H9 (cell line): Measurements from ENCODE around the gene CDKAL1. TPM values are rescaled to one million over a fixed set of nuclear protein-coding genes. Genes with fewer than 3 reads are reported as not detected.
A peak's percentile ranks its signal among the peaks of the same experiment; 100 is the strongest.

Source experiments
- DNase-seq: peaks from one replicate; pipeline ENCODE4 v3.0.0-alpha.2; 2017
- H2AFZ ChIP-seq: one replicate; pipeline ENCODE4 v1.6.1; 2013; ENCODE audit warnings: mild to moderate bottlenecking, low read length, control low read depth, moderate library complexity
- H2AK5ac ChIP-seq: 2 replicates; pipeline ENCODE4 v1.6.1; 2013; ENCODE audit warnings: low read length, control low read depth, mixed read lengths; ENCODE audit not compliant: insufficient read length
- H2BK120ac ChIP-seq: one replicate; pipeline ENCODE4 v1.6.1; 2013; ENCODE audit warnings: low read depth, mild to moderate bottlenecking, low read length, control low read depth, inconsistent platforms; ENCODE audit not compliant: poor library complexity, severe bottlenecking
- H2BK12ac ChIP-seq: 2 replicates; pipeline ENCODE4 v1.6.1; 2013; ENCODE audit warnings: low read length, control low read depth, mixed read lengths, low read depth; ENCODE audit not compliant: insufficient read length
- H2BK15ac ChIP-seq: 2 replicates; pipeline ENCODE4 v1.6.1; 2013; ENCODE audit warnings: low read depth, low read length, control low read depth
- H2BK20ac ChIP-seq: one replicate; pipeline ENCODE4 v1.6.1; 2013; ENCODE audit warnings: low read depth, mild to moderate bottlenecking, low read length, control low read depth, inconsistent platforms; ENCODE audit not compliant: poor library complexity, severe bottlenecking
- H2BK5ac ChIP-seq: 2 replicates; pipeline ENCODE4 v1.6.1; 2013; ENCODE audit warnings: low read length, control low read depth, mixed read lengths; ENCODE audit not compliant: insufficient read length
- H3K14ac ChIP-seq: 2 replicates; pipeline ENCODE4 v1.6.1; 2013; ENCODE audit warnings: low read length, control low read depth; ENCODE audit not compliant: insufficient read depth
- H3K18ac ChIP-seq: 2 replicates; pipeline ENCODE4 v1.6.1; 2013; ENCODE audit warnings: low read depth, mild to moderate bottlenecking, mixed read lengths, low read length, control low read depth; ENCODE audit not compliant: insufficient read length
- H3K23ac ChIP-seq: 2 replicates; pipeline ENCODE4 v1.6.1; 2013; ENCODE audit warnings: low read length, control low read depth, mixed read lengths, low read depth; ENCODE audit not compliant: insufficient read length
- H3K23me2 ChIP-seq: 2 replicates; pipeline ENCODE4 v1.6.1; 2013; ENCODE audit warnings: low read depth, mild to moderate bottlenecking, mixed read lengths, low read length, control low read depth; ENCODE audit not compliant: insufficient read length, poor library complexity, severe bottlenecking
- H3K27ac ChIP-seq: 2 replicates; pipeline ENCODE4 v1.5.1; 2013; ENCODE audit warnings: low read length, control low read depth, mixed read lengths, low read depth; ENCODE audit not compliant: insufficient read length
- H3K27me3 ChIP-seq: 2 replicates; pipeline ENCODE4 v1.6.1; 2013; ENCODE audit warnings: low read length, control low read depth, inconsistent platforms; ENCODE audit not compliant: insufficient read depth
- H3K4ac ChIP-seq: 2 replicates; pipeline ENCODE4 v1.6.1; 2013; ENCODE audit warnings: low read depth, mild to moderate bottlenecking, control low read depth, inconsistent platforms, low read length, moderate library complexity
- H3K4me1 ChIP-seq: 2 replicates; pipeline ENCODE4 v1.6.1; 2013; ENCODE audit warnings: low read length, control low read depth, inconsistent platforms; ENCODE audit not compliant: insufficient read depth
- H3K4me2 ChIP-seq: 2 replicates; pipeline ENCODE4 v1.6.1; 2013; ENCODE audit warnings: low read length, control low read depth, mixed read lengths; ENCODE audit not compliant: insufficient read length, insufficient read depth
- H3K56ac ChIP-seq: 2 replicates; pipeline ENCODE4 v1.6.1; 2013; ENCODE audit warnings: low read depth, mild to moderate bottlenecking, mixed read lengths, low read length, control low read depth; ENCODE audit not compliant: insufficient read length
- H3K79me1 ChIP-seq: 2 replicates; pipeline ENCODE4 v1.6.1; 2013; ENCODE audit warnings: low read depth, mild to moderate bottlenecking, moderate library complexity, low read length, control low read depth, inconsistent platforms; ENCODE audit not compliant: insufficient read depth, poor library complexity, severe bottlenecking
- H3K79me2 ChIP-seq: 2 replicates; pipeline ENCODE4 v1.6.1; 2013; ENCODE audit warnings: low read length, control low read depth, inconsistent platforms; ENCODE audit not compliant: insufficient read depth
- H3K9ac ChIP-seq: 2 replicates; pipeline ENCODE4 v1.6.1; 2013; ENCODE audit warnings: low read length, control low read depth, mixed read lengths; ENCODE audit not compliant: insufficient read length; ENCODE audit errors: extremely low read depth
- H3K9me3 ChIP-seq: one replicate; pipeline ENCODE4 v1.6.1; 2013; ENCODE audit warnings: low read depth, low read length, inconsistent platforms; ENCODE audit not compliant: control insufficient read depth
- H3T11ph ChIP-seq: one replicate; pipeline ENCODE4 v1.6.1; 2013; ENCODE audit warnings: mild to moderate bottlenecking, low read length, control low read depth, inconsistent platforms
- H4K20me1 ChIP-seq: one replicate; pipeline ENCODE4 v1.6.1; 2013; ENCODE audit not compliant: control insufficient read depth, insufficient read length, insufficient read depth
- H4K5ac ChIP-seq: 2 replicates; pipeline ENCODE4 v1.6.1; 2013; ENCODE audit warnings: low read depth, mild to moderate bottlenecking, mixed read lengths, low read length, control low read depth; ENCODE audit not compliant: insufficient read length
- H4K8ac ChIP-seq: replicated peaks from 2 replicates; pipeline ENCODE4 v1.6.1; 2013; ENCODE audit warnings: low read length, control low read depth, mixed read lengths, low read depth; ENCODE audit not compliant: insufficient read length
- H4K91ac ChIP-seq: 2 replicates; pipeline ENCODE4 v1.6.1; 2013; ENCODE audit warnings: low read depth, mild to moderate bottlenecking, moderate library complexity, mixed read lengths, low read length, control low read depth; ENCODE audit not compliant: insufficient read length
- H3K27ac Mint-ChIP-seq, 3 experiments: 2 replicates in 2 of 3; 3 replicates in 1 of 3; pipeline ENCODE4 v1.8.0; 2020 to 2021; ENCODE audit warnings: mixed read lengths in 3 of 3, mild to moderate bottlenecking in 1 of 3, moderate library complexity in 1 of 3
- H3K27me3 Mint-ChIP-seq: 2 replicates; pipeline ENCODE4 v1.8.0; 2021; ENCODE audit warnings: low read depth, mild to moderate bottlenecking, moderate library complexity, mixed read lengths
- H3K36me3 Mint-ChIP-seq, 3 experiments: 2 replicates in 2 of 3; 3 replicates in 1 of 3; pipeline ENCODE4 v1.8.0; 2020 to 2021; ENCODE audit warnings: low read depth in 3 of 3, mixed read lengths in 3 of 3; ENCODE audit not compliant: insufficient read depth in 1 of 3
- H3K4me1 Mint-ChIP-seq, 2 experiments: 2 replicates each; pipeline ENCODE4 v1.8.0; 2020; ENCODE audit warnings: mixed read lengths in 2 of 2
- H3K4me3 Mint-ChIP-seq, 2 experiments: 2 replicates in 1 of 2; 3 replicates in 1 of 2; pipeline ENCODE4 v1.8.0; 2020 to 2021; ENCODE audit warnings: mild to moderate bottlenecking in 2 of 2, mixed read lengths in 2 of 2, moderate library complexity in 1 of 2
- H3K9me3 Mint-ChIP-seq, 2 experiments: 2 replicates in 1 of 2; 3 replicates in 1 of 2; pipeline ENCODE4 v1.8.0; 2020; ENCODE audit warnings: mild to moderate bottlenecking in 2 of 2, mixed read lengths in 2 of 2, moderate library complexity in 1 of 2
- WGBS: extraction: QIAGEN DNeasy Blood & Tissue Kit; methylation state at CpG from one replicate; pipeline ENCODE4 v1.1.7; 2013; ENCODE audit warnings: missing lambda C conversion rate, low lambda C conversion rate, mixed read lengths; ENCODE audit not compliant: insufficient read length; ENCODE audit errors: extremely low coverage; 5-methylcytosine and 5-hydroxymethylcytosine counted together
- total RNA-seq: library from RNA; stranded (reverse); gene quantifications from 2 replicates; pipeline ENCODE4 v1.2.1, GENCODE V29; 2021
- TF ChIP-seq, protein P1 (sequence below): fragments of 200-600 bp; sonication (generic); conservative IDR thresholded peaks from 3 replicates; pipeline ENCODE4 v1.8.0; 2021; ENCODE audit warnings: antibody characterized with exemption, mild to moderate bottlenecking

The CDKAL1 gene
- total RNA-seq, 1 experiment from 2014 or later: 23.0 TPM

DNA sequence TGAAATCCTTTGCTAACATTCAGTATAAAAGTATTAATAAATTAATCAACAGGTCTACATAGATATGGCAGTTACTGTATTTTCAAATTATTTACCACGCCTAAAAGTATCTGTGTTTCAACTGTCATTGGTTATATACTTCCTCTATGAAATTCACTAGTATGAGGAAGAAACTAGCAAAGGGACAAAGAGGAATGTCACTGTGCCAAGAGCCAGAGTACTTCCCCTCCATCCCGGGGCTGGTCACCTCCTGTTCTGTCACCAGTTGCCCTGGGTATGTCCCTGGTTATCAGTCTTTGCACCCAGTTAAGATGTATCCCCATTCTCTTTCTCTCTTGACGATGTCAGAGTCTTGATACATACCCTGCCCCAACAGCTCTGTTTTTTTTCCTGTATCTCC, 582.5 kb downstream of the CDKAL1 start:
- no peak overlapping the region for H4K5ac ChIP-seq
- no CpG with 5 or more reads among the region's 3 CpGs for WGBS
- H2AK5ac ChIP-seq: no peak overlapping the region
- no peak overlapping the region for H2BK15ac ChIP-seq
- no peak overlapping the region for H2AFZ ChIP-seq
- H4K20me1 ChIP-seq: no peaks in the 10 kb centered on the region
- H2BK20ac ChIP-seq: no peak overlapping the region
- peaks cover 18 to 25% of the 10 kb centered on the region in 2 experiments for H3K4me1 Mint-ChIP-seq
- H3K14ac ChIP-seq: no peak overlapping the region
- H3T11ph ChIP-seq: no peak overlapping the region
- no peak overlapping the region for H3K4me2 ChIP-seq
- H3K27me3 ChIP-seq: no peaks in the 10 kb centered on the region
- no peak overlapping the region for H3K4ac ChIP-seq
- H3K23me2 ChIP-seq: no peaks in the 10 kb centered on the region
- H4K8ac ChIP-seq: no peak overlapping the region
- no peak overlapping the region for H2BK5ac ChIP-seq
- no peak overlapping the region for H4K91ac ChIP-seq
- no peaks in the 10 kb centered on the region for H3K9me3 ChIP-seq
- H3K4me1 ChIP-seq: no peaks in the 10 kb centered on the region
- H3K27ac Mint-ChIP-seq: peak overlapping the region in 2 of 3 experiments; percentile 12 to 56; a peak in 3 of 7 replicates
- no peaks in the 10 kb centered on the region for H3K9me3 Mint-ChIP-seq
- no peak overlapping the region for H2BK120ac ChIP-seq
- H3K79me1 ChIP-seq: no peaks in the 10 kb centered on the region
- H3K27me3 Mint-ChIP-seq: no peaks in the 10 kb centered on the region
- H3K56ac ChIP-seq: no peak overlapping the region
- no peak overlapping the region for H3K9ac ChIP-seq
- no peaks in the 10 kb centered on the region for H3K36me3 Mint-ChIP-seq
- TF ChIP-seq, protein P1, sequence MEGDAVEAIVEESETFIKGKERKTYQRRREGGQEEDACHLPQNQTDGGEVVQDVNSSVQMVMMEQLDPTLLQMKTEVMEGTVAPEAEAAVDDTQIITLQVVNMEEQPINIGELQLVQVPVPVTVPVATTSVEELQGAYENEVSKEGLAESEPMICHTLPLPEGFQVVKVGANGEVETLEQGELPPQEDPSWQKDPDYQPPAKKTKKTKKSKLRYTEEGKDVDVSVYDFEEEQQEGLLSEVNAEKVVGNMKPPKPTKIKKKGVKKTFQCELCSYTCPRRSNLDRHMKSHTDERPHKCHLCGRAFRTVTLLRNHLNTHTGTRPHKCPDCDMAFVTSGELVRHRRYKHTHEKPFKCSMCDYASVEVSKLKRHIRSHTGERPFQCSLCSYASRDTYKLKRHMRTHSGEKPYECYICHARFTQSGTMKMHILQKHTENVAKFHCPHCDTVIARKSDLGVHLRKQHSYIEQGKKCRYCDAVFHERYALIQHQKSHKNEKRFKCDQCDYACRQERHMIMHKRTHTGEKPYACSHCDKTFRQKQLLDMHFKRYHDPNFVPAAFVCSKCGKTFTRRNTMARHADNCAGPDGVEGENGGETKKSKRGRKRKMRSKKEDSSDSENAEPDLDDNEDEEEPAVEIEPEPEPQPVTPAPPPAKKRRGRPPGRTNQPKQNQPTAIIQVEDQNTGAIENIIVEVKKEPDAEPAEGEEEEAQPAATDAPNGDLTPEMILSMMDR: no peak
- no peak overlapping the region for H3K23ac ChIP-seq
- H3K79me2 ChIP-seq: no peaks in the 10 kb centered on the region
- H3K18ac ChIP-seq: no peak overlapping the region
- no peak overlapping the region for H3K4me3 Mint-ChIP-seq
- H3K27ac ChIP-seq: no peak overlapping the region
- DNase-seq: no peak
- H2BK12ac ChIP-seq: no peak overlapping the region
